ENCODE results near the gene PRR13. TPM values are rescaled to one million over a fixed set of nuclear protein-coding genes. Genes with fewer than 3 reads are reported as not detected.
"Not testable (repeated sequence)": the region's sequence is repeated elsewhere in the genome, so short reads cannot be mapped to it uniquely, and the experiment has no call there.

Gene PRR13, protein sequence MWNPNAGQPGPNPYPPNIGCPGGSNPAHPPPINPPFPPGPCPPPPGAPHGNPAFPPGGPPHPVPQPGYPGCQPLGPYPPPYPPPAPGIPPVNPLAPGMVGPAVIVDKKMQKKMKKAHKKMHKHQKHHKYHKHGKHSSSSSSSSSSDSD
- 10 to 100 TPM; 41.3 to 77.8 (median 62.3) TPM for total RNA-seq
- 100 to 1,000 TPM in 1 of 2 donors, 10 to 100 TPM in 1; 81.1 to 106 TPM for polyA plus RNA-seq

DNA sequence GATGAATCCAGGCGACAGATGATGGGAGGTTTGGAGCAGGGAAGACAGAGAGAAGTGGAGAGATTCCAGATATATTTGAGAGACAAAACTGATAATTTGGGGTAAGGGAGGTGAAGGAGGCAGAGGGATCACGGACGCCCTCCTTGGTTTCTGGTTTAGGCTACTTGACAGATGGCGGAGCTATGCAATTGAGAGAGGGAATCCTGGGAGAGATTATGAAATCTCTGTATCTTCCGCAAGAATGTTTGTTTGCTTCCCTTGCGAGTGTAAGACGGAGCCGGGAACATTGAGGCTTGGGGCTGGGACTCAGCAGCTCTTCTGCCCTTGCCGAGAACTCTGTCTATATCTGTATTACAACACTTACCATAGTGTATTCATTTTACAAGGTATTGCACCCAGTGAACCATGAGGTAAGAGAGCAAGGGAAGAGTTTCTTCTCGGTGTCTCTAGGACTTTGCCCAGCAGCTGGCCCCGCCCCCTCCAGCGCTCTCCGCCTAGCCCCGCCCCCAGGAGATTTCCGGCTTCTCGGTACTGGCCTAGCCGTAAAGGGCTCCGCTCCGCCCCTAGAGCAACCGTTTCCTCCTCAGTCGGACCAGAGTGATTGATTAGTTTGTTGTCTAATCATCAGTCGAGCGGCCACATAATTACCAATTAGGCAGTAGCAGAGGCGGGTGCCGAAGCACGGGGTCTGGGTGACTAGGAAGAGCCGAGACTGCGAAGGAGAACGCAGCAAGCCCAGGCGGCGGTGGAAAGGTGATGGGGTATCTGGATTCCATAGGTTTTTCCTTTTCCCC is at the start of gene PRR13:
PRR13 (plus strand) TSS at position 695 of the 794 bp plus-strand sequence. CDS start 981 bp downstream, outside the sequence.
- ATAC-seq (peak; percentile 95 to 98 (median 96)), DNase-seq (peak; percentile 96 to 99 (median 98)), FAIRE-seq (peak; percentile 82)
- peaks cover 0 to under 1% (median 0%) of the 10 kb centered on the region in 3 donors for H3K36me3 ChIP-seq
- H3K4me3 ChIP-seq, result peak within 1 kb of the TSS; percentile 56 to 68 (median 66)
- no peaks in the 10 kb centered on the region for H3K9me3 ChIP-seq
- TF ChIP-seq, protein P1, sequence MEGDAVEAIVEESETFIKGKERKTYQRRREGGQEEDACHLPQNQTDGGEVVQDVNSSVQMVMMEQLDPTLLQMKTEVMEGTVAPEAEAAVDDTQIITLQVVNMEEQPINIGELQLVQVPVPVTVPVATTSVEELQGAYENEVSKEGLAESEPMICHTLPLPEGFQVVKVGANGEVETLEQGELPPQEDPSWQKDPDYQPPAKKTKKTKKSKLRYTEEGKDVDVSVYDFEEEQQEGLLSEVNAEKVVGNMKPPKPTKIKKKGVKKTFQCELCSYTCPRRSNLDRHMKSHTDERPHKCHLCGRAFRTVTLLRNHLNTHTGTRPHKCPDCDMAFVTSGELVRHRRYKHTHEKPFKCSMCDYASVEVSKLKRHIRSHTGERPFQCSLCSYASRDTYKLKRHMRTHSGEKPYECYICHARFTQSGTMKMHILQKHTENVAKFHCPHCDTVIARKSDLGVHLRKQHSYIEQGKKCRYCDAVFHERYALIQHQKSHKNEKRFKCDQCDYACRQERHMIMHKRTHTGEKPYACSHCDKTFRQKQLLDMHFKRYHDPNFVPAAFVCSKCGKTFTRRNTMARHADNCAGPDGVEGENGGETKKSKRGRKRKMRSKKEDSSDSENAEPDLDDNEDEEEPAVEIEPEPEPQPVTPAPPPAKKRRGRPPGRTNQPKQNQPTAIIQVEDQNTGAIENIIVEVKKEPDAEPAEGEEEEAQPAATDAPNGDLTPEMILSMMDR (IDR thresholded peaks at IDR 0.05), result no peak
- peak within 1 kb of the TSS; percentile 65 to 97 (median 86) for H3K27ac ChIP-seq
- H3K27me3 ChIP-seq, result no peaks in the 10 kb centered on the region
- 1% methylated on average over 31 of the region's 31 CpGs for WGBS, 2 donors
- intact Hi-C loops (cut with DNase I), result no loop called here
- peaks cover 10 to 24% (median 16%) of the 10 kb centered on the region in 3 donors for H3K4me1 ChIP-seq

DNA sequence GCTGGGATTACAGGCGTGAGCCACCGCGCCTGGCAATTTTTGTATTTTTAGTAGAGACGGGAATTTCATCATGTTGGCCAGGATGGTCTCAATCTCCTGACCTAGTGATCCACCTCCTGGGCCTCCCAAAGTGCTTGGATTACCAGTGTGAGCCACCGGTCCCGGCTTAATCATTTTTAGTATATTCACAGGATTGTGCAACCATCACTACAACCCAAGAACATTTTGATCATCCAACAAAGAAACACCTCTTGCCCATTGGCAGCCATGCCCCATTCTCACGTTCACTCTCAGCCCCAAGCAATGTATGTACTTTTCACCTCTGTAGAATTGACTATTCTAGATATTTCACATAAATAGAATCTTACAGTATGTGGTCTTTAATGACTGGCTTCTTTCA is 41.6 kb upstream of the PRR13 start:
- no peak for ATAC-seq
- no peak for FAIRE-seq
- Histone ChIP-seq H3K4me3 (no peak overlapping the region), H3K27me3 (no peaks in the 10 kb centered on the region), H3K4me1 (no peaks in the 10 kb centered on the region), H3K27ac (no peak overlapping the region), H3K9me3 (no peaks in the 10 kb centered on the region), H3K36me3 (peaks cover 0 to 6% (median 0%) of the 10 kb centered on the region in 3 donors)
- TF ChIP-seq, protein P1 (IDR thresholded peaks at IDR 0.05), result no peak
- no peak for DNase-seq
- intact Hi-C loops (cut with DNase I), result no loop called here
- 95 to 99% methylated on average over 7 of the region's 7 CpGs for WGBS, 2 donors

DNA sequence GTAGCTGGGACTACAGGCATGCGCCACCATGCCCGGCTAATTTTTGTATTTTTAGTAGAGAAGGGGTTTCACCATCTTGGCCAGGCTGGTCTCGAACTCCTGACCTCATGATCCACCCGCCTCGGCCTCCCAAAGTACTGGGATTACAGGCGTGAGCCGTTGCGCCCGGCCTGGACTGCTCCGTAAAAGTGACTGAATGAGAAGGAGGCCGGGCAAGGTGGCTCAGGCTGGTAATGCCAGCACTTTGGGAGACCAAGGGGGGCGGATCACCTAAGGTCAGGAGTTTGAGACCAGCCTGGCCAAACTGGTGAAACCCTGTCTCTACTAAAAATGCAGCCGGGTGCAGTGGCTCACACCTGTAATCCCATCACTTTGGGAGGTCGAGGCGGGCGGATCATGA is 39.2 kb upstream of the PRR13 start:
- 96 to 97% methylated on average over 16 of the region's 16 CpGs for WGBS, 2 donors
- not testable (repeated sequence) for H3K27me3 ChIP-seq, ATAC-seq

DNA sequence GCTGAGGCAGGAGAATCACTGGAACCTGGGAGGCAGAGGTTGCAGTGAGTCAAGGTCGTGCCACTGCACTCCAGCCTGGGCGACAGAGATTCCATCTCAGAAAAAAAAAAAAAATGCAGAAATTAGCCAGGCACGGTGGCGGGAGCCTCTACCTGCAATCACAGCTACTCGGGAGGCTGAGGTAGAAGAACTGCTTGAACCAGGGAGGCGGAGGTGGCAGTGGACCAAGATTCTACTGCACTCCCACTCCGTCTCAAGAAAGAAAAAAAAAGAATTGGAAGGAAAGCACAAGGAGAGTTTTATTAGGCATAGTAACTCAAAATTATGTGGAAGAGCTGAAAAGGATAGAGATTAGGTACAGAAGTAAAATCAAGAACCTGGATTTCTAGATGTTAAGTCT is 38.7 kb upstream of the PRR13 start:
- WGBS, 2 donors, result 73 to 75% methylated on average over 7 of the region's 7 CpGs
- DNase-seq (peak in 1 of 6 donors; percentile 8), ATAC-seq (no peak), FAIRE-seq (no peak)
- H3K4me1 ChIP-seq, result no peaks in the 10 kb centered on the region
- no peaks in the 10 kb centered on the region for H3K9me3 ChIP-seq
- intact Hi-C loops (cut with DNase I), result no loop called here
- H3K36me3 ChIP-seq, result peaks cover 0 to 21% (median 2%) of the 10 kb centered on the region in 3 donors
- H3K27ac ChIP-seq, result no peak overlapping the region
- H3K4me3 ChIP-seq, result no peak overlapping the region
- no peaks in the 10 kb centered on the region for H3K27me3 ChIP-seq
- TF ChIP-seq, protein P1 (IDR thresholded peaks at IDR 0.05), result no peak

More for the DNA sequence above, 39.2 kb upstream of the PRR13 start:
- FAIRE-seq; DNase-seq; H3K4me3 ChIP-seq; H3K4me1 ChIP-seq; H3K9me3 ChIP-seq; H3K27ac ChIP-seq; intact Hi-C loops (cut with DNase I): not testable (repeated sequence)
- peaks cover 0 to 16% (median 2%) of the 10 kb centered on the region in 3 donors for H3K36me3 ChIP-seq

DNA sequence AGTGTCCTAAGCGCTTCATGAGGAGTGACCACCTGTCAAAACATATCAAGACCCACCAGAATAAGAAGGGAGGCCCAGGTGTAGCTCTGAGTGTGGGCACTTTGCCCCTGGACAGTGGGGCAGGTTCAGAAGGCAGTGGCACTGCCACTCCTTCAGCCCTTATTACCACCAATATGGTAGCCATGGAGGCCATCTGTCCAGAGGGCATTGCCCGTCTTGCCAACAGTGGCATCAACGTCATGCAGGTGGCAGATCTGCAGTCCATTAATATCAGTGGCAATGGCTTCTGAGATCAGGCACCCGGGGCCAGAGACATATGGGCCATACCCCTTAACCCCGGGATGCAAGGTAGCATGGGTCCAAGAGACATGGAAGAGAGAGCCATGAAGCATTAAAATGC is 30.6 kb upstream of the PRR13 start:
- Histone ChIP-seq H3K36me3 (peaks cover 7 to 66% (median 16%) of the 10 kb centered on the region in 3 donors), H3K27me3 (no peaks in the 10 kb centered on the region), H3K4me3 (no peak overlapping the region), H3K27ac (no peak overlapping the region), H3K9me3 (no peaks in the 10 kb centered on the region), H3K4me1 (peaks cover 0 to 5% (median 0%) of the 10 kb centered on the region in 3 donors)
- FAIRE-seq, result no peak
- intact Hi-C loops (cut with DNase I), result no loop called here
- TF ChIP-seq, protein P1 (IDR thresholded peaks at IDR 0.05), result no peak
- no peak for ATAC-seq
- 87 to 94% methylated on average over 5 of the region's 5 CpGs for WGBS, 2 donors
- no peak for DNase-seq
